Calu3 (cell line): ENCODE results near the gene SLC39A9. TPM values are rescaled to one million over a fixed set of nuclear protein-coding genes. Genes with fewer than 3 reads are reported as not detected.

Experiments used
- BruUV-seq: library from RNA; stranded (reverse); fragments of 400-500 nt; replicated peaks from 2 replicates; lab custom pipeline; 2021; lab: Mats Ljungman, UMichigan
- CTCF ChIA-PET: fragments of 300-600 bp; sonication (Branson Sonifier 250); formaldehyde crosslinking; loops from one replicate; lab custom pipeline; 2022; ENCODE audit warnings: antibody characterized with exemption; lab: Charles Lee
- DNase-seq: peaks from one replicate; pipeline ENCODE4 v3.0.0; 2022
- H3K27ac Mint-ChIP-seq: one replicate; pipeline ENCODE4 v1.8.0; 2022; ENCODE audit warnings: mixed read lengths; ENCODE audit not compliant: unreplicated experiment
- H3K27me3 Mint-ChIP-seq: one replicate; pipeline ENCODE4 v1.8.0; 2022; ENCODE audit warnings: mixed read lengths; ENCODE audit not compliant: unreplicated experiment
- H3K36me3 Mint-ChIP-seq: one replicate; pipeline ENCODE4 v1.8.0; 2022; ENCODE audit warnings: mild to moderate bottlenecking, moderate library complexity, mixed read lengths; ENCODE audit not compliant: insufficient read depth, unreplicated experiment
- H3K4me1 Mint-ChIP-seq: one replicate; pipeline ENCODE4 v1.8.0; 2022; ENCODE audit warnings: mild to moderate bottlenecking, low read depth, mixed read lengths; ENCODE audit not compliant: unreplicated experiment
- H3K4me3 Mint-ChIP-seq: one replicate; pipeline ENCODE4 v1.8.0; 2022; ENCODE audit warnings: mild to moderate bottlenecking, low read depth, moderate library complexity, mixed read lengths; ENCODE audit not compliant: unreplicated experiment
- H3K9me3 Mint-ChIP-seq: one replicate; pipeline ENCODE4 v1.8.0; 2022; ENCODE audit warnings: low read depth, mixed read lengths; ENCODE audit not compliant: unreplicated experiment
- intact Hi-C: fragments of 100-400 bp; cut with micrococcal nuclease; formaldehyde crosslinking; loops from one replicate; pipeline ENCODE4 v1.10.0; 2022; ENCODE audit not compliant: unreplicated experiment
- total RNA-seq: library from RNA; stranded (reverse); gene quantifications from 2 replicates; pipeline ENCODE4 v1.2.3, GENCODE V29; 2022
- TF ChIP-seq, protein P1 (sequence below): fragments of 200-600 bp; IDR thresholded peaks from one replicate; pipeline ENCODE4 v1.8.0; 2022; ENCODE audit warnings: antibody characterized with exemption; ENCODE audit not compliant: unreplicated experiment

Gene SLC39A9
- total RNA-seq, 1 experiment from 2014 or later: 94.7 TPM

GRCh38 chr14:69481815-69482568, 83.5 kb downstream of the SLC39A9 start:
- H3K27ac Mint-ChIP-seq: no peak overlapping the region
- H3K4me3 Mint-ChIP-seq: no peak overlapping the region
- DNase-seq: no peak
- peaks cover 65% of the 10 kb centered on the region for H3K27me3 Mint-ChIP-seq
- CTCF ChIA-PET: no interaction called here
- TF ChIP-seq, protein P1, sequence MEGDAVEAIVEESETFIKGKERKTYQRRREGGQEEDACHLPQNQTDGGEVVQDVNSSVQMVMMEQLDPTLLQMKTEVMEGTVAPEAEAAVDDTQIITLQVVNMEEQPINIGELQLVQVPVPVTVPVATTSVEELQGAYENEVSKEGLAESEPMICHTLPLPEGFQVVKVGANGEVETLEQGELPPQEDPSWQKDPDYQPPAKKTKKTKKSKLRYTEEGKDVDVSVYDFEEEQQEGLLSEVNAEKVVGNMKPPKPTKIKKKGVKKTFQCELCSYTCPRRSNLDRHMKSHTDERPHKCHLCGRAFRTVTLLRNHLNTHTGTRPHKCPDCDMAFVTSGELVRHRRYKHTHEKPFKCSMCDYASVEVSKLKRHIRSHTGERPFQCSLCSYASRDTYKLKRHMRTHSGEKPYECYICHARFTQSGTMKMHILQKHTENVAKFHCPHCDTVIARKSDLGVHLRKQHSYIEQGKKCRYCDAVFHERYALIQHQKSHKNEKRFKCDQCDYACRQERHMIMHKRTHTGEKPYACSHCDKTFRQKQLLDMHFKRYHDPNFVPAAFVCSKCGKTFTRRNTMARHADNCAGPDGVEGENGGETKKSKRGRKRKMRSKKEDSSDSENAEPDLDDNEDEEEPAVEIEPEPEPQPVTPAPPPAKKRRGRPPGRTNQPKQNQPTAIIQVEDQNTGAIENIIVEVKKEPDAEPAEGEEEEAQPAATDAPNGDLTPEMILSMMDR: no peak
- intact Hi-C loops: no loop called here
- no peaks in the 10 kb centered on the region for H3K4me1 Mint-ChIP-seq
- peaks cover 4% of the 10 kb centered on the region for H3K36me3 Mint-ChIP-seq
- no TSS peak for BruUV-seq
- H3K9me3 Mint-ChIP-seq: no peaks in the 10 kb centered on the region

DNA sequence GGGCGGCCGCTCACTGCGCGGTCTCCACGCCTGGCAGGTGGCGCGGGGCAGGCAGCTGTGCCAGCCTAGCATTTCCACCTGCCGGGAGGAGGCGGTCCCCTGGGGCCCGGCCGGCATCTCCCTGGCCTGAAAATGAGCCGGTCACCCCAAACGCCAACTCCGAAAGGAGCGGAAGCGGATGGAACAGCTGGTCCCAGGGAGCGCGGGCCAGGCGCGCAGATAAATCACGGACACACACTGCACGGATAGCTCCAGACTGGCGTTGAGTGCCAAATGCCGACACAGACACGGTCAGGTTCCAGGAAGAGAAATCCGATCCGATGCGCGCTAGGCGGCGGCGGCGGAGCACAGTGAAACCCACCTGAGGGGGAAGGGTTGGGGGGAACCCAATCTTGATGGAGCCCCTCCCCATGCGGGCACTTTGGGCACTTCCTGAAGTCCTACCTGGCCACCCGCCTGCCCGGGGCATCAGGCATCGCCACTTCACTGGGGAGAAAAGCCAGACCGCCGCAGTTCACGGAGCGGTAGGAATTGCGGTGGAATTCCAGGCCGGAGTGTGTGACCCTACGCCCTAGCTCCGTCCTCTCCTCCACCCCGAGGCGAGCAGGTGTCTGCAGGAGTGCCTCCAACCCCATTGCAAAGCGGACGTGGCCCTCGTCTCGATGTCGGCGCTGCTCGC, 85.4 kb downstream of the SLC39A9 start:
- no peak overlapping the region for H3K27ac Mint-ChIP-seq
- CTCF ChIA-PET: interaction anchor here (0.6 to 1.0 kb wide), 3 partner anchors 9 to 1495 kb away, joined by 5 to 12 read pairs (median 6); no protein-coding TSS in a partner anchor
- DNase-seq: peak; percentile 35
- H3K27me3 Mint-ChIP-seq: peaks cover 65% of the 10 kb centered on the region
- no peaks in the 10 kb centered on the region for H3K4me1 Mint-ChIP-seq
- intact Hi-C loops: no loop called here
- no peaks in the 10 kb centered on the region for H3K9me3 Mint-ChIP-seq
- H3K36me3 Mint-ChIP-seq: peaks cover 4% of the 10 kb centered on the region
- H3K4me3 Mint-ChIP-seq: peak overlapping the region; percentile 72
- TF ChIP-seq, protein P1: no peak
- BruUV-seq: no TSS peak

DNA sequence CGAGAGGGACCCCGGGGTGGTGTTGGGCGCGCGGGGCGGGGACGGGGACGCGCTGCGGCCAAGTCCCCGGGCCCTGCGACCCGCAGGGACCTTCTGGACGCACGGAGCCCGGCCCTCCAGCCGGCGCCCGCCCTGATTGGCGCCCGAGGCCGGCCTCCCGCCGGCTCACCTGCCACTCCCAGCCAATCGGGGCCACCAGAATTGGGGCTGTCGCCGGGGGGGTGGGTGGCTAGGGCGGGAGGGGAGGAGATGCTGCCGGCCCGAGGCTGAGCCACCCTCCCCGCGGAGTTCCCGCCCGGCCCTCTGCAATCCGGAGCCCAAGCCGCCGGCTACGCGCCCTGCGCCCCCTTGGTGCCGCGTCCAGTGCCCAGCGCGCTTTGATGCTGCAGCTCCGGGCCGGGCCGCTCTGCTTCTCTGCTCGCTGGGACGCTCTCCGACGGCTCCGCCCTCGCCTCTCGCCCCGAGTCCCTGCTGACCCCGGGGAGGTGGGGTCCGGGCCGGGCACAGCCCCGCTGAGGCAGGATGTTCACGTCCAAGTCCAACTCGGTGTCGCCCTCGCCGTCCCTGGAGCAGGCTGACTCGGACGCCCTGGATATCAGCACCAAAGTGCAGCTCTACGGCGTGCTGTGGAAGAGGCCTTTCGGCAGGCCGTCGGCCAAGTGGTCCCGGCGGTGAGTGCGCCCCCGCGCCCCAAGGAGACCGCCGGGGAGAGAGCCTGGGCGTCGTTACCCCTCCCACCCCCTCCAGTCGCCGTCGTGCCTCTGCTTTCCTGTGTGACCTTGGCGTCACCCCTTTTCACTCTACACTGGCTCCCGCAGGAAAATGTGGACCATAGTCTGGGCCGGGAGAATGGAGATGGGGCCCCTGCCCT, 86.2 kb downstream of the SLC39A9 start, which contains the start of gene PLEKHD1:
Gene PLEKHD1, plus strand, starts transcription at position 285 of the 871 bp plus-strand sequence. Its CDS starts 238 bp downstream, at position 523.
- Mint-ChIP-seq H3K27ac (no peak within 1 kb of the TSS), H3K36me3 (peaks cover 4% of the 10 kb centered on the region), H3K4me1 (no peaks in the 10 kb centered on the region), H3K4me3 (peak within 1 kb of the TSS; percentile 72), H3K27me3 (peaks cover 59% of the 10 kb centered on the region), H3K9me3 (no peaks in the 10 kb centered on the region)
- intact Hi-C loops: no loop called here
- CTCF ChIA-PET: interaction anchor here (1.0 to 1.9 kb wide), 3 partner anchors 8 to 9 kb away, joined by 5 to 6 read pairs (median 5); no protein-coding TSS in a partner anchor
- TF ChIP-seq, protein P1: no peak
- no TSS peak for BruUV-seq
- peak; percentile 72 for DNase-seq

DNA sequence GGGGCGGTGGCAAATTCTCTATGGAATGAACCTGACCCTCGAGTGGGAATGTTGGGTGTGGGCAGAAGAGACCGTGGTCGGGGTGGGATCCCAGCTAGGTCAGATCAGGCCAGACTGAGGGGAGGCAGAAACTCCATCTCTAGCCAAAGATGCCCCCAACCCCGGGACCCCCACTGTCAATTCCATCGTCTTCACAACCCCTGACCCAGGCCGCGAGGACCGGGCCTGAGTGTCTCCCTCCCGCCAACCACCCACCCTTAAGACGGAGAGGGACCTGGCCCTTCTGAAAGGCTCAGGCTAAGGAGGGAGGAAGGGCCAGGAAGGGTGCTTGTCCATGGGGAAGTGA, 86.8 kb downstream of the SLC39A9 start:
- Mint-ChIP-seq H3K27me3 (peaks cover 64% of the 10 kb centered on the region), H3K27ac (no peak overlapping the region), H3K9me3 (no peaks in the 10 kb centered on the region), H3K4me1 (no peaks in the 10 kb centered on the region), H3K4me3 (peak overlapping the region; percentile 72), H3K36me3 (peaks cover 4% of the 10 kb centered on the region)
- TF ChIP-seq, protein P1: no peak
- no TSS peak for BruUV-seq
- DNase-seq: no peak
- intact Hi-C loops: no loop called here
- CTCF ChIA-PET: interaction anchor here (1.9 kb wide), 1 partner anchor 9 kb away, joined by 5 read pairs; no protein-coding TSS in a partner anchor
